ENCODE data around the gene CAPN8.

DNA sequence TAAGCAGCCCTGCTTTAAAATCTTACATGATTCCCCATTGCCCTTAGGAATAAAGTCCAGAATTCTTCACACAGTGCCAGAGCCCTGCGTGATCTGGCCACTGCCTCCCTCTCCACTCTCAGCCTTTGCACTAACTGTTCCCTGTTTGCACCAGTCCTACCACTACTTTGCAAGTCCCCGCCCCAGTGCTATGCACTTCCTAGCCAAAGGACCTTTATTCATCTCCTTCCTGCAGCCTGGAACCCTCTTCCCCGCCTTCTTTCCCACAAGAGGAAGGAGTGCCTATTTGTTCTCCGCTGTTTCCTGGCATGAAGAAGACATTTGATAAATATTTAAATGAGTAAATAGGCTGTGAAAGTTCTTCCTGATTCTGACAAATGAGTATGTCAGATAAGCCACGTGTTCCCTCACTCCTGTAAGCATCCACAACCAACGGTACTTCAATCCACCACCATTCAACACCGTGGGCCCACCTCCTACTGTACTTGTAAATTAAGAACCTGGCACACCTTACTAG, 23.9 kb downstream of the CAPN8 start:
- no peak for TF ChIP-seq CTCF (IDR thresholded peaks at IDR 0.05 in 2 of 3, conservative IDR thresholded peaks at IDR 0.05 in 1 of 3; ENCODE audit: borderline replicate concordance in 1 of 3, insufficient read depth in 1 of 3, low read depth in 2 of 3, low read length in 2 of 3)
- TF ChIP-seq RAD21 (IDR thresholded peaks at IDR 0.05; ENCODE audit: low read depth) = no peak
